Gastroesophageal sphincter (tissue), 4 donors: ENCODE data around the gene SGPL1. TPM values are rescaled to one million over a fixed set of nuclear protein-coding genes. Genes with fewer than 3 reads are reported as not detected.

Source experiments
- ATAC-seq: fragments of 150-250 bp; one replicate; pipeline ENCODE4 v1.9.1; 2016; ENCODE audit warnings: mild to moderate bottlenecking, moderate library complexity
- H3K27ac ChIP-seq, 4 donors: fragments of 200-600 bp; sonication (generic) in 3 of 4; 1 replicate in 3 of 4; 2 replicates in 1 of 4; pipeline ENCODE4 v1.5.1; 2016 to 2019
- H3K27me3 ChIP-seq: fragments of 200-600 bp; sonication (generic); one replicate; pipeline ENCODE4 v1.5.1; 2019
- H3K36me3 ChIP-seq, 2 donors: fragments of 200-600 bp; sonication (generic); one replicate each; pipeline ENCODE4 v1.5.1; 2019; ENCODE audit warnings: control low read depth in 1 of 2
- H3K4me1 ChIP-seq, 3 donors: fragments of 200-600 bp; sonication (generic); 1 replicate in 2 of 3; 2 replicates in 1 of 3; pipeline ENCODE4 v1.5.1; 2016 to 2019; ENCODE audit warnings: control low read depth in 2 of 3
- H3K4me3 ChIP-seq, 2 donors: fragments of 200-600 bp; sonication (generic); one replicate each; pipeline ENCODE4 v1.5.1; 2019; ENCODE audit warnings: mild to moderate bottlenecking in 1 of 2, moderate library complexity in 1 of 2
- H3K9me3 ChIP-seq, 3 donors: fragments of 200-600 bp; sonication (generic); one replicate each; pipeline ENCODE4 v1.5.1; 2017 to 2019; ENCODE audit warnings: control low read depth in 2 of 3
- CTCF ChIP-seq, 4 experiments: fragments of 200-600 bp in 2 of 4; fragments of 450-650 bp in 2 of 4; sonication (generic) in 1 of 4; IDR thresholded peaks; one replicate each; pipeline ENCODE4 v1.5.1; 2017 to 2019; ENCODE audit warnings: antibody characterized with exemption in 4 of 4, mild to moderate bottlenecking in 2 of 4, moderate library complexity in 2 of 4
- EP300 ChIP-seq: sonication (generic); formaldehyde crosslinking; IDR thresholded peaks from one replicate; pipeline ENCODE4 v1.6.1; 2017; ENCODE audit warnings: antibody characterized with exemption, mild to moderate bottlenecking
- POLR2A ChIP-seq, 2 donors: fragments of 450-650 bp; IDR thresholded peaks; one replicate each; pipeline ENCODE4 v1.6.1; 2017; ENCODE audit warnings: antibody characterized with exemption in 2 of 2, mild to moderate bottlenecking in 2 of 2, moderate library complexity in 1 of 2
- POLR2AphosphoS5 ChIP-seq: sonication (generic); formaldehyde crosslinking; IDR thresholded peaks from one replicate; pipeline ENCODE4 v1.6.1; 2017; ENCODE audit warnings: antibody characterized with exemption
- WGBS, 2 donors: methylation state at CpG; one replicate each; pipeline ENCODE4 v1.1.5; 2018; ENCODE audit warnings: low coverage in 1 of 2; 5-methylcytosine and 5-hydroxymethylcytosine counted together
- total RNA-seq, 4 donors: library from RNA; depleted of rRNA; stranded (reverse); fragments of >200 nt; gene quantifications; one replicate each; pipeline ENCODE4 v1.1.0, GENCODE V29; 2016

SGPL1 gene
- total RNA-seq, 4 donors from 2014 or later = 23.0 to 28.1 (median 24.4) TPM

- WGBS, 2 donors = 90% methylated on average over 2 of the region's 7 CpGs; no CpG with 5 or more reads in 1 of the 2 donors
- Histone ChIP-seq H3K9me3 (no peaks in the 10 kb centered on the region), H3K36me3 (peaks cover 0 to under 1% of the 10 kb centered on the region in 2 donors), H3K4me3 (no peak overlapping the region), H3K27ac (no peak overlapping the region), H3K27me3 (no peaks in the 10 kb centered on the region), H3K4me1 (peaks cover 0 to 38% (median 4%) of the 10 kb centered on the region in 3 donors)
- TF ChIP-seq CTCF (IDR thresholded peaks at IDR 0.05) (no peak), POLR2A (IDR thresholded peaks at IDR 0.05) (no peak), EP300 (no peak)
- ATAC-seq = no peak
Observed at GRCh38 chr10:70890917-70891431, 75.2 kb downstream of the SGPL1 start.

- Histone ChIP-seq H3K9me3 (no peaks in the 10 kb centered on the region), H3K27ac (no peak overlapping the region), H3K4me3 (no peak overlapping the region), H3K4me1 (peaks cover 0 to 31% (median 4%) of the 10 kb centered on the region in 3 donors), H3K27me3 (no peaks in the 10 kb centered on the region), H3K36me3 (no peaks in the 10 kb centered on the region)
- TF ChIP-seq CTCF (IDR thresholded peaks at IDR 0.05) (no peak), POLR2A (IDR thresholded peaks at IDR 0.05) (no peak), POLR2AphosphoS5 (no peak), EP300 (no peak)
- no peak for ATAC-seq
- WGBS, 2 donors = 73% methylated on average over 1 of the region's 1 CpG; no CpG with 5 or more reads in 1 of the 2 donors
Observed at GRCh38 chr10:70891627-70892026, 75.9 kb downstream of the SGPL1 start.

- TF ChIP-seq EP300 (no peak), POLR2AphosphoS5 (no peak), POLR2A (IDR thresholded peaks at IDR 0.05) (no peak), CTCF (IDR thresholded peaks at IDR 0.05) (no peak)
- no peak overlapping the region for H3K27ac ChIP-seq
- no peaks in the 10 kb centered on the region for H3K27me3 ChIP-seq
- no peak for ATAC-seq
- H3K4me1 ChIP-seq = peaks cover 0 to 21% (median 4%) of the 10 kb centered on the region in 3 donors
- WGBS, 2 donors = 93 to 96% methylated on average over 3 to 4 of the region's 4 CpGs
- no peak overlapping the region for H3K4me3 ChIP-seq
- no peaks in the 10 kb centered on the region for H3K36me3 ChIP-seq
- no peaks in the 10 kb centered on the region for H3K9me3 ChIP-seq
Observed at GRCh38 chr10:70892631-70893030, 76.9 kb downstream of the SGPL1 start.

- peaks cover 0 to 16% (median 4%) of the 10 kb centered on the region in 3 donors for H3K4me1 ChIP-seq
- no peak overlapping the region for H3K27ac ChIP-seq
- no peak for TF ChIP-seq EP300
- no peak for TF ChIP-seq POLR2A (IDR thresholded peaks at IDR 0.05)
- TF ChIP-seq CTCF (IDR thresholded peaks at IDR 0.05) = no peak
- TF ChIP-seq POLR2AphosphoS5 = no peak
- no peak overlapping the region for H3K4me3 ChIP-seq
- H3K36me3 ChIP-seq = no peaks in the 10 kb centered on the region
- H3K27me3 ChIP-seq = no peaks in the 10 kb centered on the region
- ATAC-seq = no peak
- no peaks in the 10 kb centered on the region for H3K9me3 ChIP-seq
- 80 to 81% methylated on average over 1 to 4 of the region's 10 CpGs for WGBS, 2 donors
Observed at GRCh38 chr10:70893227-70894006, 77.7 kb downstream of the SGPL1 start.

- 100% methylated on average over 1 of the region's 2 CpGs; no CpG with 5 or more reads in 1 of the 2 donors for WGBS, 2 donors
- Histone ChIP-seq H3K27ac (no peak overlapping the region), H3K4me1 (peaks cover 0 to 6% (median 0%) of the 10 kb centered on the region in 3 donors), H3K4me3 (no peak overlapping the region), H3K9me3 (no peaks in the 10 kb centered on the region), H3K27me3 (no peaks in the 10 kb centered on the region), H3K36me3 (no peaks in the 10 kb centered on the region)
- TF ChIP-seq CTCF (IDR thresholded peaks at IDR 0.05) = no peak
- TF ChIP-seq EP300 = no peak
- TF ChIP-seq POLR2A (IDR thresholded peaks at IDR 0.05) = no peak
- no peak for TF ChIP-seq POLR2AphosphoS5
- no peak for ATAC-seq
Observed at GRCh38 chr10:70894416-70894815, 78.7 kb downstream of the SGPL1 start.
